ENCODE measurements around the gene LRRC74B.

Gene LRRC74B

DNA sequence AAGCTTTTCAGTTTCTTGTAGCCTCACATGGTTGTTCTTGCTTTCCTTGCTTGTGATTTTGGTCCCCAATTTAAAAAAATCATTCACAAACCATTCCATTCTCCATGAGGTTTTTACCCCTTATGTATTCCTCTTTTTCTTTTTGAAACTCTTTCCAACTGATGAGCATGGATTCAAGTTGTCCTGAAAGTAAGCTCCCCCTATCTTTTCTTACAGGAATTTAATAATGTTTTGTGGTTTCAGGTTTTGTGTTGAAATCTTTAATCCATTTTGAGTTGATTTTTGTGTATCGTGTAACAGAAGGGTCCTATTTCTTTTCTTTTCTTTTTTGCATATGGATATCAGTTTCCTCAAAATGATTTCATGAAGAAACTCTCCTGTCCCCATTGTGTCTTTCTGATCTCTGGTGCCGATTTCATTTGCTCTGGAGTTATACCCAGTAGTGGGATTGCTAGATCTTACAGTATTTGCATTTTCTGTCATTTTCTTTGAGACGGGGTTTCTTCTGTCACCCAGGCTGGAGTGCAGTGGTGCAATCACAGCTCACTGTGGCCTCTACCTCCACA is 58.5 kb downstream of the LRRC74B start:
- DNase-seq (ENCODE audit: low spot score), result peak; percentile 60

DNA sequence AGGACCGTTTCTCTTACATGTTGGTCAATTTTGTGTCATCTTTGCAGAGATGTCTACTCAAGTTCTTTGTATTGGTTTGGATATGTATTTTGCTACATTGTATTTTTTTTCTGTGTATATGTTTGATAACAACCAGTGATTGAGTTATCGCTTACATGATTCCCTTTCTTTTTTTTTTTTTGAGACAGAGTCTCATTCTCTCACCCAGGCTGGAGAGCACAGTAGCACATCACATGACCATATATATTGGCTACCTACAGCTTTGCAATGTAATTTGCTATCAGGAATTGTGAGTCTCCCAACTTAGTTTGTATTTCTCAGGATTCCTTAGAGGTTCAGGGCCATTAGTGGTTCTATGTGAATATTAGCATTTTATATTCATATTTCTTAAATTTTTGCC is 59.5 kb downstream of the LRRC74B start:
- no peak for DNase-seq (ENCODE audit: low spot score)

DNA sequence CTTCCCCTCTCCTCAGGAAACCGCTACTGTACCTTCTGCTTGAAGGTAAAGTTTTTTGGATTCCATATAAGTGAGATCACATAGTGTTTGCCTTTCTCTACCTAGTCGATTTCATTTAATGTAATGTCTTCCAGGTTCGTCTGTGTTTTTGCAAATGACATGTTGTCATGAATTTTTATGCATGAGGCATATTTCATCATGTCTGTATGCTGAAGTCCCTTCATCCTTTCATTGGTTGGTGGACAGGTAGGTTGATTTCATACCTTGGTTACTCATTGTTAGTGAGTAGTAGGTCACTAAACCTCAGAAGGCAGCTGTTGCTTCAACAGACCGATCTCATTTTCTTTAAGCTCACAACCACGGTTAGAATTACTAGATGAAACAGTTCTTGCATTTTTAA is 60.3 kb downstream of the LRRC74B start:
- DNase-seq (ENCODE audit: low spot score), result no peak

DNA sequence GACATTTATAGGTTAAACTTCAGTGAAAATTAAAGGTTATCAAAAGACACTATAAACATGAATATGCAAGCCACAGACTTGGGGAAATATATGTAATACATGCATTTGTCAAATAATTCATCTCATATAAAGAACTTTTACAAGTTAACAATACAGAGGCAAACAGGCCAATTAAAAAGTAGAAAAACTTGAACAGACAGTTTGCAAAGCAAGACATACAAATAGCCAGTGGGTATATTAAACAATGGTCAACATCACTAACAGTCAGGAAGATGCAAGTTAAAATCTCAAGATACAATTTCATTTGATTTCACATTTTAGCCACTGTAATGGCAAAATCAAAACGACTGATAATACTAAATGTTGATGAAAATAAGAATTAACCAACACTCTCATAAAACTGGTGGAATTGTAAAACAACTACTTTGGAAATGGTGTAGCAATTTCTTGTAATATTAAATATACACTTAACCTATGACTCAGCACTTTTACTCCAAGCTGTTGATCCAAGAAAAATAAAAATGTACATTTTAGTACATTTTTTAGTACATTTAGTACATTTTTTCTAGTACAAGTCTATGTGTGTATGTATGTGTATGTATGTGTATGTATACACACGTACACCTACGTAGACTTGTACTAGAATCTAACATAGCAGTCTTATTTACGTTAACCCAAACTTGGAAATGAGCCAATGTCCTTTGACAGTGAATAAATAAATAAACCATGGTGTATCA is 62.8 kb downstream of the LRRC74B start:
- no peak for DNase-seq (ENCODE audit: low spot score)
